HG02759 (cell line): Measurements from ENCODE around the gene LHFPL2.

Experiments used
- ATAC-seq: cut with Tn5 transposase; IDR thresholded peaks from one replicate; pipeline ENCODE4 v1.9.1; 2021; ENCODE audit warnings: mild to moderate bottlenecking, moderate library complexity; ENCODE audit not compliant: unreplicated experiment

LHFPL2 gene

DNA sequence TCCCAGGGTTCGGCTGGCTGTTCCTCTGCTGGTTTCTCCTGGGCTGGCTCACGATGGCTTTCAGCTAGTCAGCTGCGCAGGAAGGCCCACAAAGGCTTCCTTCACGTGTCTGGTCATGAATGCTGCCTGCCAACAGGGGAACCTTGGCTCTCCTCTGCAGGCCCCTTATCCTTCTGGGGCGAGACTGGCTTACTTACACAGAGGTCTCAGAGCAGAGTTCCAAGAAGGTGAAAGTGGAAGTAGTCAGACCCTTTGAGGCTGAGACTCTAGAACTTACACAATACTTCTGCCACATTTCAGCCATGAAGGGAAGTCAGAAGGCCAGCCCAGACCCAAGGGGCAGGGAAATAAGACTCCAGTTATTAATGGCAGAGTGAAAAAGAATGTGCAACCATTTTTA lies 99.5 kb downstream of the LHFPL2 start:
- ATAC-seq, result no peak

DNA sequence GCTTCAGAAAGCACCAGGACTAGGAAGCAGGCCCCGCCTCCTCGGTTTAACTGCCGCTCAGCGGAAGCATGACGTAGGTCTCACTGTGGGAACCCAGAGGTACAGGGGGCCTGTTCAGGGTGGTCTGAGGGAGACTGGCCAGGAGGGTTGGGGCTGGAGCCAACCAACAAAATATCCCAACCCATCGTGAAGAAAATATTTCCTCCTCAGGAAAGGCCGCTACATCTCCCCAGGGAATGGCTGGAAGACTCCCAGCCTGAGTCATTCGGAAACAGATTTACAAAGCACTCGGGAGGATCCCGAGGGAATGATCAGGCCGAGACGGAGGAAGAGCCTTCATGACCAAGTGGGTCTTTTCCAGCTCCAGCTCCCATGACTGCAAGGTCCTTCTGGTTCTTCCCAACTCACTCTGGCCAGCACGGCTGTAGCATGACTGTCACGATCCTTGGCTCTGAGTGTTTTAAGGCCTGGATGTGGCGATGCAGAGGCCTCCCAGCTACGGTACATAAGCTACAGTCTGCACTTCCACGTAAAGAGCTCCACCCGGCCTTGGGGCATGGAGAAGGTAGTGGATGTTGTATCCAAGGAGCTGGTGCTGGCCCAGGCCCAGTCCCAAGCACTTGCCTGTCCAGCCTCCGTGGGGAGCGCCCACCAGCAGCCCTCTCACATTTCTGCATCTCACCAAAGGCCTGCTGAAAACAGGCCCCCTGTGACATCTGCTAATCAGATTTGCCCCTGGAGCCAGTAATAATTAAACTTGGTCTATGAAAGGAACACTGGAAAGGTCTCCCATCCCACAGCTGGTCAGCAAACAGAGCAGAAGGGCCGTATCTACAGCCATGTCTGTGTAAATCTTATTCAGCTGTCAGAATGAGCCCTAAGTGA lies 100.6 kb downstream of the LHFPL2 start:
- ATAC-seq, result no peak

DNA sequence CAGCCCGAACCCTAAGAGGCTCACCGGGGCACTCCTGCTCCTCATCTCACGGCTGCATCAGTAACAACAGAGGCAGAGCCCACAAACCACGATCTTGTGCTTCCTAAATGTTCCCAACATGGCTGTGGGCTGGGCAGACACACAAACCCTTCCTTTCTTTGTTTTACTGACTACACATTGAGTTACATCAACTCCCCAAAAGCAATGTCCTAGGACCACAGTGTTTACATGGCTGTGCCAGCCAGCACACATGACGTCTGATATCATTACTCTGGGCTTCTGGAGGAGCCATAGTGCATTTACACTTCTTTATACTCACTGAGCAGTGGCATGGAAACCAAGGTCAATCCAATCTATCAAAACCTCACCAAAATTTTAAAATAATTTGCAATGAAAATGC lies 101.4 kb downstream of the LHFPL2 start:
- no peak for ATAC-seq

DNA sequence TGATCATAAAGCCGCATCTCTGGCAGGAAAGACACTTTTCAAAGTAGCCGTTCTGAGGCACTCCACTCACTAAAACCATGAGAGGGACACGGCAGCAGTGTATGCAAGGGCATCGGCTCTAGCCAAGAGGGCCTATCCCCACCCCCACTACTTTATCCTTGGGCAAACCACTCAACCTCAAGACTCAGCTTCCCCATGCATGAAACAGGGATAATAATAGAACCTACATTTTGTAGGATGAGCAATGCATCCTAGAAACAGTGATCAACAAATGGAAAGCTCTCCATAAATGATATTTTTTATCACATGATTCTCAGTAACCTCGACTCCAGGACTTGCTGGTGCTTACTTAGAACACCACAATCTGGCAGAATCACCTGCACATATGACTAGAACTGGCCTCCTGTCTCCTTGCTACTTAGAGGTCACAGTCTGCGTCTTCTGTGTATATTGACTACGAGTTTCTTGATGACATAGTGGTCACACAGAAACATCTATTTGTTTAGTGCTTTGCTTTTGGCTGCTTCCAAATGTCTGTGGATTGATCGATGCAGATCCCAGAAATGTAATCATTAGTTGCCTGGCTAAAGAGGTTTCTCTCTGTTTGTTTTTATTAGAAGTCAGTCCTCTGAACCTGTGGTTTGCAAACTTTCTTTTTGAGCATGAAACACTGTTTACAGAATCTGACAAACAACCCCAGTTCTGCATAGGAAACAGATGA lies 102.1 kb downstream of the LHFPL2 start:
- ATAC-seq, result no peak

DNA sequence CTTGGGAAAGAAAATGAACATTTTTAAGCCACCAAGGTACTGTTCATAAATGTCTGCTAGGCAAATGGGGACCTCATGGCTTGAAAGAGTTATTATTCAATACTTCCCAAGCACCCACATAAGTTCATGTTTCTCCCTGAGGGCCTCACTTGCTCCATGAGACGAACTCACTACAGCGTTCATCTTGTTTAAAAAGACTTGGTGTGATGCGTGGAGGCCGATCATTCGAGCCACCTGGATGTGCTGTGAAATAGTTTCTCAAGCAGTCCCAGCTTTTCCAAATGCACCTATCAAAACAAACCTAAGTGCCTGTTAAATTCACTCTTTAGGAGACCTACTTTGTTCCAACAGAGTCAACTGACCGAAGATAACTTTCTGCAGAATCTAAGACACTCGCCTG lies 103.2 kb downstream of the LHFPL2 start:
- no peak for ATAC-seq

DNA sequence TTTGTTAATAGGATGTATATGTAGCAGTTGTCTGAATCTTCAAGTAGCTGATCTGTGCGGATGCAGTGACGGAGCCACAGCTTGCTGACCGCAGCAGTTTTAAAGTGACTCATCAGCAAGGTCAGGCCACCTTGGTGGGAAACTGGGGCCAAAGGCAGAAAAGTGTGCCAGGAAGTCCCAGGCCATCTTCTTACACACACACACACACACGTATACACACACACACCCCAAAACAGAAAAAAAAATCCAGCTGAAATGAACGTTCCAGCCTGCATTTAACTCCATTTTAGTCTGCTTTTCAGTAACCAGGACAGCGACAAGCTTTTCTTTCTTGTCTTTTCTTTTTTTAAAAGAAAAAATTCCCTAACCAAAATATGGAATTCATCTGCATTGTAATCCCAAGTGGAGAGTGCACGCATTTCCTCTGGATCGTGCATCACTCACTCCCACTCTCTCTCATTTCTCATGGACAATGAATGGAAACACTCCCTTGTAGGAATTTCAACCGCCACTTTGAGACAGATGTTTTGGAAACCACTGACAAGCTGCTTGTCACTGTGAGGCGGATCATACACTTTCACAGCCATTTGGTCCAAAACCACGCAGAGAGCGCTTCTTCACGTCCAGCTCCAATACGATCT lies 103.9 kb downstream of the LHFPL2 start:
- ATAC-seq, result no peak

DNA sequence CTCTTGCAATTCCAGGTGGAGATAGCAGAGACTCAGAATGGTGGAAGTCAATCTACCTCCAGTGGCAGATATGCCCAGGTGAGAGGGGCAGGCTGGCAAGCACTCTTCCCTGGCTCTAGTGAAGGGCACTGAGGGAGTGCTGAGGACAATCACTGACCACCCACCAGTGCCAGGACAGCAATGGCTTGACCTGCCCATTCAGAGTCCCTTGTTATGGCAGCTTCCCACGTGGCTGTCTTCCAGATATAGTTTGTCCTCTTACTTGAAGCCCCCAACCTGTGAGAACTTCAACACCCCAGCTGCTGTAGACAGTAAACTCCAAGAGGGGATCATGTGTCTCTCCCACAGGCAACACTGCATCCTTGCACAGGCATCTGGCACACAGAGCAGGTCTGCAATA lies 104.7 kb downstream of the LHFPL2 start:
- no peak for ATAC-seq

DNA sequence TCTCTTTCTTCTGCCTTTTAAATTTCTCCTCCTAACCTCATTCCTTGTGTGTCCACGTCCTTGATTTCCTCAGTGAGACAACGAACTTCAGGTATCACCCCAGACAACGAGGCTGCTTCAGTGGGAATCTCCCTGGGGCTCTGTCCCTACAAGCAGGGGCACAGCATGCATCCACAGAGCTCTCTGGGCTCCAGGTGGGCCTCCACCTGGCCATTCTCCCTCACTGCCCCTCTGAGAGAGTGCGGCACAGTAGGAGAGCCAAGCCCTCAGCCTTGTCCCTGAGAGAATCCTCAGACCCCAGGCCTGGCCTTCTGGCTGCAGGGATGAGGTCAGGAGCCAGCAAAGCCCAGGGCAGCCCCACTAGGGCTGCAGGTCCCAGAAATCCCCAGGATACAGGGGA lies 105.3 kb downstream of the LHFPL2 start:
- ATAC-seq, result no peak

DNA sequence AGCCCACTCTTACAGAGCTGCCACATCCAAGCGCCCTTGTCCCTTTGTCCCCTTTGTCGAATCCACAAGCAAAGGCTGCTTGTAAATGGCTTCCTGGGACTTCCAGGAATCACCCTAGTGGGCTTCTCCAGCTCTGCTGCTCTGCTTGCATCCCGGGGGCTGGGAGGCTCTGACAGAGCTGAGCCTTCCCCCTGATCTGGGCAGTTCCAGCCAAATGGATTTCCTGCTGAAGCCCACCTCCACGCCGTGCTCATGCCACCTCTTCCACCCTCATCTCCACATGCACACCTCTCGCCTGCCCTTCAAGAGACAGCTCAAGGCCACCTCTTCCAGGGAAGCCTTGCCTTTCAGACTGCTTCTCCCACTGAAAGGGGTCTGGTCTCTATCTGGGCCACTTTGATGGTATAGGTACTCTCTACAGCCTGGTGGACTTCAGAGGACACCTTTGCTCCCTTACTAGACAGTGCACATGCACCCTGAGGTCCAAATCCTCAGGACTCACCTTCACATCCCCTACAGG lies 106.2 kb downstream of the LHFPL2 start:
- ATAC-seq, result no peak

DNA sequence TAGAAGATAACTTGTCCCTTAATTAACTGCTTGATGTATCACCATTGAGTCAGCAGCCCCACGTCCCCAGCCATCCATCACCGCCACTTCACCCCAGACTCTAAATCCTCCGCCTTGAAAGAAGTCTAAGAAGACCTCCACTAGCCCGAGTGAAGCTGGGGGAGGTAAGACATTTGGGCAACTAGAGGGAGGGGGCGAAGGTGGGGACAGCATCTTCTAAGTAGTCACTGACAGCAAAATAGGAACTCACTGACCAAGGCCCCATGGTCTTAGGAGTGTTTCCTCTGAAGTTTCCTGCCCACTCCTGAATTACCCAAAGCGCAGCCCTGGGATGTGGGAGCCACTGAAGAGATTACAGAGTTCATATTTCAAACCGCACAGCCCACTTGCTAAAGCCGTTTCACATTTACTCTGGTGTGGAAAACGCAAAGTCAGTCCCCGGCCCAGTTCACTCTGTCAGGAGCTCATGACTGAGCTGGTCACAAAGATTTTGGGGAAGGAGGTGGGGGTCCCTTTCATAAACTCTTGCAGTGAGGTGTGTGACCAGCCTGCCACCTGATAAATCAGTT lies 107.4 kb downstream of the LHFPL2 start:
- ATAC-seq, result no peak

DNA sequence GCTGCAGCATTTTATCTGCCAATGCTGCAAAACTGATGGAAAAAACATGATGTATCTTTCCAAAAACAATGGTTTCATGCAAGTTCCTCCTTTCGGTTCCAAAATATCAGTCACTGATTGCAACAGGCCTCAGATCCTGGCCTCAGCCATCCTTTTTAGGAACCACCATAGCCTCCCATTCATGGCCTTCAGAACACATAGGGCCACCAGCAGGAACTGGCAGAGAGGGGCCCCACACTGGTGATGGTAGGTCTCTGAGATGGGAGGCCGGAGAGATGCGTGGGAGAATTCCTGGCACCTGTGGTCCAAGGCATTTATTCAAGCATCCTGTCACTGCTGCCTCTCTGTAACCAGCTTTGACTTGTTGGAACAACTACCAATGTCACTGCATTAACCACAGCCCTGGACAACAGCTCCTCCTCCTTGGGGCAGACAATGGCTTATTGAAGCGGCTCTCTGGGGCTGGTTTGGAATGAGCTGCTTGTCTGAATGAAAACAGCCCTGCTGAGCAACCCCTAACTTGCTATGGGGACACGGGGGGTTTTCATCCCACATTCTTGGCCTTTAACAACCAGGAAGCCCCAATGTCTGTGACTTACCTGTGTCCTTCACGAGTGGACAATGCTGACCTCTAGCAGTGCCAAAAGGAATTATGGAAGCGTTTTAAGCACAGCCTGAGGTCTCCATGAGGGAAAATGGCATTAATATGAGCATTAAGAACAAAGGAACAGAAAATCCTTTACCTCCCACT lies 108.1 kb downstream of the LHFPL2 start:
- no peak for ATAC-seq

DNA sequence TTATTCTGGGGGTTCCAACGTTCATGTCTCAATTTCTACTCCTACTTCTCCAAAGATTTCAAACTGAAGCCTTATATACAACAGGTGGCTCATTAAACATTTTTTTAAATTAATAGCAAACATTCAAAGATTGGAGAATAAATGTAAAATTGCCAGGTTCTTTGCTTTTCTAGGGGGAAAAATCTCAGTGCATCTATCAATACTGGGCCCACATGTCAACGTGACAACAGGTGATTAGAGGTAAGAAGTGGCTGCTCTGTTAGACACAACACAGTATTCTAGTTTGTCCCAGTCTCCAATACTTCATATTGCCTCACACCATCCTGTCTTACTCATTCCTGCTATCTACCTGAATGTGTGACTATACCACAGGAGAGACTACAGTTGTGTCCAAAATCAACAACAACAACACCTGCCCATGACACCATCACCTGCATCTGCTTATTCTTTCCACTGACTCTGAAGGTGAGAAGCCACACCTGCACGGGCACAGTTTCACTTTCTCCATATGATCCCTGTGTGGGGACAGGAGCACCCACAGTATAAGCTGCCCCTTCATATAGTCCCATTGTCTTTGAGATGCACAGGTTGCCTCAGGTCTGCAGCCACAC lies 110.2 kb downstream of the LHFPL2 start:
- no peak for ATAC-seq

DNA sequence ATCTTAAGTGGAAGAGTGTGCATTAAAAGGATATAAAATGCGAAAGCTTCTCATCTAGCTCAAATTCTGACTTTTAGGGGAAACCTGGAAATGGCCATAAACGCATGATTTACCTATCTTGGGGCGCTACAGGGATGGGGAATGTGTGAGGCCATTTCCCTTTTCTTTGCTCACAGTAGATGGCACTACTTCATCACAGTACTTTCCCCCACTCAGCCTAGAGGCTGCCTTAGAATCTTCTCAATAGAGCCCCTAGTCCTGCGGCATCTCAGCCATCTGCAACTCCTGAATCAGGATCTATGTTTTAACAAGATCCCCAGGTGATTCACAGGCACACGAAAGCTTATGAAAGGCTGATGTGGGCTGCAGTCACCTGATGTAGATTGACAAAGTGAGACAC lies 110.8 kb downstream of the LHFPL2 start:
- ATAC-seq, result peak; percentile 63

DNA sequence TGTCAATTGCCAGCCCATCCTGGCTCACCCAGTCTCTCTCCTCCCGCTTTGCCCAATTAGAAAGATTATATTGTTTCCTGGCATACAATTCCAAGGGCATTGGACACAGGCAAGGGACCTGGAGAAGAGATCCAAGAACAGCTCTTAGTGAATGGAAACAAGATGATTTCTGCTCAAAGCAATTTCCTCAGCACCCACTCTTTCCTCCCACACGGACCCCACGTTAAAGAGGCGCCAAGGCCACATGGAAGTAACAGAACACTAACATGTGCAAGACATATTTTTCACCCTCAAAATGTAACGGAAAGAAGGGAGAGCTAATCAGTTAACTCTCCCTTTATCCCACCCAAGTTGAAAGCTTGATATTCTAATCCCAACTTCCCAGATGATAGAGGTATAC lies 111.2 kb downstream of the LHFPL2 start:
- no peak for ATAC-seq

DNA sequence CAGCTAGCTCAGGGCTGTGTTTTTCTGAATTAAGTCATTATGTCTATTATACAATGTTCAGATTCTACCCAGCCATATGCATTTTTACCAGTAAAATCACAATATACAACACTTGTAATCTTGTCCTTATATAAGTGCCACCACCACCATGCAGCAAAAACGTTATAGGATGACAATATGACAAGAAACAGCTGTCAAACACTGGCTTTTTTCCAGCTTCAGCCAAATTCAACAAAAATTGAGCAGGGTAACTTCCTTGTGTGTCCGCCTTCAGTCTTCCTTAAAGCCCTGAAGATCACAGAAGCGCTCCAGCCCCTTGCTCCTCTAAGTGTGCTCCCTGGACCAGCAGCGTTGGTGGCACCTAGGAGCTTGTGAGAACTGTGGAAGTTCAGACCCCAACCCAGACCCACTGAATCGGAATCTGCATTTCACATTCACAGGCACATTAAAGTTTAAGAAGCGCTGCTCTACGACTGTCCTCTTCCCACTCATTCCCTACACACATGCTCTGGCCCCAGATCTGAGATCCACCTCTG lies 111.8 kb downstream of the LHFPL2 start:
- no peak for ATAC-seq

DNA sequence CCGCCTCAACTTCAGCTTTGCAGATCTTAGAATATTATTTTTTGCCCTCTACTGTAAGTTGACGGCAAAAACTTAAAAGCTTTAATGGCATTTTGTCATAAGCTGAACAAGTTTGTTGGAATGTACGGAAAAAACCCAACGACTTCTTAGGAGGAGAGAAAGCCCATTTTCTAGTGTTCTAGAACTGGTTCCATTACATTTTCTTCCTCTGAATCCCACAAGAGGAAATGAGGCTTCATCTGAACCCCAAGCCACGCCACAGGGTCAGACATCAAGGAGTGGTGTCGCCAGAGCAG lies 113.7 kb downstream of the LHFPL2 start:
- no peak for ATAC-seq

DNA sequence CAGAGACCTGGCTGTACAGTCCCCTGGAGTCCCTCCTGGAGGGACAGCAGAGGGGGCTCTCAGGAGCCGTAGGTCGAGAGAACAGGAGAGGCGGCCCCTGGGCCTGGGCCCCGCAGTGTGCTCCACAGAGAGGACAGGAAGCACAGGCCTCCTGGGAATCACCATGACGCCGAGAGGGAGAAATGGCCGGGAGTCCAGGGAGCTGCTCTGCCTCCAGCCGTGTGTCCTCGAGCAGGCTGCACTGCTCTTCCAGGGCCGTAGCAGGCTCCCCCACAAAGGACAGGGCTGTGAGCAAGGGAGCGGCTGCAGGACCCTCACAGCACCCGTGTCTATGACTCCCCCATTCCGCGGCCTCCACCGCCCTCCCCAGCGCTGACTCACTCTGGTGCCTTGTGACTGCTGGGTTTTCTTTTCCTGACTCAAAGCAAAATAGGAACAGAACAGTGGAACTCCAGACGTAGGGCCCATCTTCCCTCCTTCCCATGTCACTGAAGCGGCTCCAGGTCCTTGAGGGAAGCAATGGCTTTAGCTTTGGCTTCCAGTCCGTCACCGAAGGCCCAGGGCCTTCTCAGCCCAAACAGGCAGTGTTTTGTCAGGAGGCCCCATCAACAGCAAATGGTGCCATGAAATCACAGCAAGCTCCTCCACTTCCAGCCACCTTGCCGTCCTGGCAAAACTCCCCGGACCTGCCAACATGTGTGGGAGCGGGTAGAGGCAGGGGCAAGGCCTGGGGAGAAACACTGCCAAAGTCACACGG lies 114.2 kb downstream of the LHFPL2 start:
- no peak for ATAC-seq

DNA sequence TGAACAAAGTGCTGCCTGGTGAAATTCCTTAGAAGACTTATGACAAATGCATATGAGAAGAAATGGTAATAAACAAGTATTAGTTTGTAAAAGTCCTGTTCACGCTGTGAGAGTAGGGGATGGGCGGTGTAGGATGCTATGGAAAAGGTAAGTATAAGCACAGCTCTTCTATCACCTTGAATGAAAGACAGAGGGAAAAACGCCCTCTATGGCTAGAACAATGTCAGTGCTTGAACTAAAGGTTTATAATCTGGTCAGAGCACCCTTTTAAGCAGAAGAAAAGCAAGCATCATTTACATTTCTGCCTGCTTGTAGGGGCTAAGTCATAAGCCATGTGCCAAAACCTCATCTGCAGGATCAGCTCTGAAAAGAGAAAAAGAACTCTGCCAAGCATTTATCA lies 115.2 kb downstream of the LHFPL2 start:
- ATAC-seq, result no peak

DNA sequence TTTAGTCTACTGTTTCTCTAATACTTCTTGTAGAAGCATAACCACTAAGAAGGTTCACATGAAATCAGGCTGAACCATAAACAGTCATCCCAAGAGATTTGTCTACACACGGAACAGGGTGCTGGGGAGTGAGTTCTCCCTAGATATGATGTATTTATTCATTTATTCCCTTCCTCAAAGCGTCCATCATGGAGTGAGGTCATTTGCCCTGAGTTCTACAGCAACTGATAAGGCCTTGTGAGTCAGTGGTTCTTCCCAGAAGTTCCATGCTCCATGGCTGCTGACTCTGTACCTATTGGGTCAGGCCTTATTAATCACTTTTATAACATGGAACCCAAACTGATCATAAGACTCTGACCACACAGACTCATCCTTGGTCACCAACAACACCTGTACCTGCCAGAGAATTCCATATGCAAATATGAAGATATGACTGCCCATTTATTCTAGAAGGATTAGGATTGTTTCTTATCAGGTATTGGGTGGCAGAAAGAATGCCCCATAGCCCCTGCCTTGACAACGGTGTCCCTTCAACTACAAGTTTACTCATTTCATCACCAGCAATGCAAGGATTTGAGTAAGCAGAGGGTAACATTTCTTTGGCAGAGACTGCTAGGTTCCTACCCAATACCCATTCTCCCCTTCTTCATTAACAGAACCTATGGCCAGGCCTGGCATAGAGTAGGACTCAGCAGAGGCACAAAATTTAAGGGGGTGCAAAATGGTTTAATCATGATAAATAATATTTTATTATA lies 118.1 kb downstream of the LHFPL2 start:
- no peak for ATAC-seq
